ENCODE data around the gene FAM151B. TPM values are rescaled to one million over a fixed set of nuclear protein-coding genes. Genes with fewer than 3 reads are reported as not detected.

The FAM151B gene
- total and polyA plus RNA-seq, 10 donors, result 0.35 to 6.6 (median 3.4) TPM

GRCh38 chr5:80495891-80496290, 8.0 kb downstream of the FAM151B start:
- no peaks in the 10 kb centered on the region for H3K4me1 ChIP-seq
- no peaks in the 10 kb centered on the region for H3K9me3 ChIP-seq
- TF ChIP-seq, protein P1, sequence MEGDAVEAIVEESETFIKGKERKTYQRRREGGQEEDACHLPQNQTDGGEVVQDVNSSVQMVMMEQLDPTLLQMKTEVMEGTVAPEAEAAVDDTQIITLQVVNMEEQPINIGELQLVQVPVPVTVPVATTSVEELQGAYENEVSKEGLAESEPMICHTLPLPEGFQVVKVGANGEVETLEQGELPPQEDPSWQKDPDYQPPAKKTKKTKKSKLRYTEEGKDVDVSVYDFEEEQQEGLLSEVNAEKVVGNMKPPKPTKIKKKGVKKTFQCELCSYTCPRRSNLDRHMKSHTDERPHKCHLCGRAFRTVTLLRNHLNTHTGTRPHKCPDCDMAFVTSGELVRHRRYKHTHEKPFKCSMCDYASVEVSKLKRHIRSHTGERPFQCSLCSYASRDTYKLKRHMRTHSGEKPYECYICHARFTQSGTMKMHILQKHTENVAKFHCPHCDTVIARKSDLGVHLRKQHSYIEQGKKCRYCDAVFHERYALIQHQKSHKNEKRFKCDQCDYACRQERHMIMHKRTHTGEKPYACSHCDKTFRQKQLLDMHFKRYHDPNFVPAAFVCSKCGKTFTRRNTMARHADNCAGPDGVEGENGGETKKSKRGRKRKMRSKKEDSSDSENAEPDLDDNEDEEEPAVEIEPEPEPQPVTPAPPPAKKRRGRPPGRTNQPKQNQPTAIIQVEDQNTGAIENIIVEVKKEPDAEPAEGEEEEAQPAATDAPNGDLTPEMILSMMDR (IDR thresholded peaks at IDR 0.05 in 8 of 11, conservative IDR thresholded peaks at IDR 0.05 in 3 of 11), result no peak
- TF ChIP-seq POLR2AphosphoS5 (IDR thresholded peaks at IDR 0.05) (no peak), POLR2A (IDR thresholded peaks at IDR 0.05) (no peak)
- H3K4me3 ChIP-seq, result no peak overlapping the region
- intact Hi-C loops (cut with DNase I; ENCODE audit: low total_unique reads), result no loop called here
- no peak overlapping the region for H3K27ac ChIP-seq
- 73 to 95% (median 81%) methylated on average over 2 of the region's 2 CpGs for WGBS, 5 donors
- H3K36me3 ChIP-seq, result no peaks in the 10 kb centered on the region
- H3K27me3 ChIP-seq (replicated peaks in 1 of 7), result no peaks in the 10 kb centered on the region
- no peak for DNase-seq

DNA sequence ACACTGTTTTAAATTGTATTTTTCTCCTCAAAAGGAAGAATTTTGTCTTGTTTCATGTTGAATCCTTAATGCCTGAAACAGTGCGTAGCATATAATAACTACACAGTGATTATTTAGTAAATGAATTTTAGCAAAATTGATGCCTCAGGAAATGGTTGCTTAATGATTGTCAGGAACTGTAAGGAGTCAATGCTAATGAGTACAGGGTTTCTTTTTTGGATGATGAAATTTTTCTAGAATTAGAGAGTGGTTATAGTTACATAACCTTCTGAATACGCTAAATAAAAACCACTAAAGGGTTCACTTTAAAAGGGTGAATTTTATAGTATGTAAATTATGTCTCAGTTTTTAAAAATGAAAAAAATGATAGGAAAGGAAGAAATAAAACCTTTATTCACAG, 14.9 kb downstream of the FAM151B start:
- 52 to 91% (median 65%) methylated on average over 2 of the region's 2 CpGs for WGBS, 5 donors
- DNase-seq, result no peak
- intact Hi-C loops (cut with DNase I; ENCODE audit: low total_unique reads), result no loop called here
- Histone ChIP-seq H3K27me3 (replicated peaks in 1 of 7) (no peaks in the 10 kb centered on the region), H3K9me3 (no peaks in the 10 kb centered on the region), H3K4me1 (peaks cover 0 to 13% (median 2%) of the 10 kb centered on the region in 6 donors), H3K36me3 (no peaks in the 10 kb centered on the region), H3K27ac (peak overlapping the region in 4 of 8 donors; percentile 65 to 72 (median 66)), H3K4me3 (no peak overlapping the region)
- no peak for TF ChIP-seq POLR2AphosphoS5 (IDR thresholded peaks at IDR 0.05)
- no peak for TF ChIP-seq POLR2A (IDR thresholded peaks at IDR 0.05)
- TF ChIP-seq, protein P1 (IDR thresholded peaks at IDR 0.05 in 8 of 11, conservative IDR thresholded peaks at IDR 0.05 in 3 of 11), result no peak

- TF ChIP-seq POLR2AphosphoS5 (IDR thresholded peaks at IDR 0.05), result no peak
- Histone ChIP-seq H3K27ac (peak overlapping the region in 5 of 8 donors; percentile 51 to 72 (median 66)), H3K9me3 (no peaks in the 10 kb centered on the region), H3K4me1 (peaks cover 0 to 13% (median 2%) of the 10 kb centered on the region in 6 donors), H3K27me3 (replicated peaks in 1 of 7) (no peaks in the 10 kb centered on the region), H3K4me3 (no peak overlapping the region), H3K36me3 (no peaks in the 10 kb centered on the region)
- 18 to 55% (median 39%) methylated on average over 1 of the region's 1 CpG for WGBS, 5 donors
- intact Hi-C loops (cut with DNase I; ENCODE audit: low total_unique reads), result no loop called here
- DNase-seq, result no peak
Measured at GRCh38 chr5:80503641-80504040, 15.7 kb downstream of the FAM151B start.

DNA sequence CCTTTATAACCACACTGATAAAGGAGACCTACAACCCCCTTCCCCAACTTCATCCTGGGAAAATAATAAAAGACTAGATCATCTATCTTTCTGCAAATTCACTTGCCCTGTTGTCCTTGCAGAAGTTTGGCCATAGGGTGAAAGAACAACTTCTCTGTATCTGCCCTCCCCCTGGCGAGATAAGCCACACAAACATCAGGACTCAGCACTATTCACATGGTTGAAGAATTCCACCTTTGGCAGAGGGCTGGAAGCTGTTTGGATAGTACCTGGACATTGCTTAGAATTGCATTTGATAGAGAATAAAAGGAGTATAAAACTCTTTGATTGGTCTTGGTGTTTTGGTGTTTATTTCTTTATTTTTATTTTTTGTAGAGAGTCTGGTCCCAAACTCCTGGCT, 16.9 kb downstream of the FAM151B start:
- peak overlapping the region in 1 of 8 donors; percentile 67 for H3K27ac ChIP-seq
- TF ChIP-seq POLR2AphosphoS5 (IDR thresholded peaks at IDR 0.05) (no peak), POLR2A (IDR thresholded peaks at IDR 0.05) (no peak)
- TF ChIP-seq, protein P1 (IDR thresholded peaks at IDR 0.05 in 8 of 11, conservative IDR thresholded peaks at IDR 0.05 in 3 of 11), result no peak
- H3K27me3 ChIP-seq (replicated peaks in 1 of 7), result no peaks in the 10 kb centered on the region
- intact Hi-C loops (cut with DNase I; ENCODE audit: low total_unique reads), result no loop called here
- whole genome bisulfite sequencing, 5 donors, result 71 to 97% (median 80%) methylated on average over 1 of the region's 1 CpG
- H3K4me3 ChIP-seq, result no peak overlapping the region
- H3K36me3 ChIP-seq, result peaks cover 0 to 1% (median 0%) of the 10 kb centered on the region in 6 donors
- DNase-seq, result no peak
- peaks cover 0 to 13% (median 2%) of the 10 kb centered on the region in 6 donors for H3K4me1 ChIP-seq
- no peaks in the 10 kb centered on the region for H3K9me3 ChIP-seq

- TF ChIP-seq, protein P1 (IDR thresholded peaks at IDR 0.05 in 8 of 11, conservative IDR thresholded peaks at IDR 0.05 in 3 of 11), result no peak
- TF ChIP-seq POLR2AphosphoS5 (IDR thresholded peaks at IDR 0.05), result no peak
- TF ChIP-seq POLR2A (IDR thresholded peaks at IDR 0.05), result no peak
- peaks cover 0 to 4% (median 0%) of the 10 kb centered on the region in 6 donors for H3K36me3 ChIP-seq
- 77 to 91% (median 85%) methylated on average over 3 of the region's 3 CpGs for WGBS, 5 donors
- no peaks in the 10 kb centered on the region for H3K9me3 ChIP-seq
- no peak overlapping the region for H3K4me3 ChIP-seq
- DNase-seq, result no peak
- peaks cover 0 to 13% (median under 1%) of the 10 kb centered on the region in 6 donors for H3K4me1 ChIP-seq
- intact Hi-C loops (cut with DNase I; ENCODE audit: low total_unique reads), result no loop called here
- H3K27me3 ChIP-seq (replicated peaks in 1 of 7), result no peaks in the 10 kb centered on the region
- H3K27ac ChIP-seq, result no peak overlapping the region
Measured at GRCh38 chr5:80507663-80508062, 19.8 kb downstream of the FAM151B start.
